Stomach (tissue), 9 donors: ENCODE data around the gene PTGDR. TPM values are rescaled to one million over a fixed set of nuclear protein-coding genes. Genes with fewer than 3 reads are reported as not detected.

Experiments used
- DNase-seq, 2 donors: peaks; one replicate each; pipeline versions ENCODE4 v3.0.0 to v3.0.0-alpha.2; 2013 to 2019
- H3K27ac ChIP-seq, 5 donors: fragments of 200-600 bp in 4 of 5; sonication (generic) in 4 of 5; one replicate each; pipeline ENCODE4 v1.5.1; 2013 to 2019; ENCODE audit warnings: mild to moderate bottlenecking in 1 of 5, moderate library complexity in 1 of 5
- H3K27me3 ChIP-seq, 3 donors: fragments of 200-600 bp; sonication (generic); one replicate each; pipeline ENCODE4 v1.5.1; 2017 to 2019; ENCODE audit warnings: mixed run types in 1 of 3
- H3K36me3 ChIP-seq, 4 donors: fragments of 200-600 bp; sonication (generic); 1 replicate in 3 of 4; 2 replicates in 1 of 4; pipeline ENCODE4 v1.5.1; 2016 to 2019
- H3K4me1 ChIP-seq, 4 donors: fragments of 200-600 bp; sonication (generic); one replicate each; pipeline ENCODE4 v1.5.1; 2016 to 2019
- H3K4me3 ChIP-seq, 4 donors: fragments of 200-600 bp; sonication (generic) in 3 of 4; one replicate each; pipeline ENCODE4 v1.5.1; 2016 to 2019; ENCODE audit warnings: mild to moderate bottlenecking in 1 of 4
- H3K9me3 ChIP-seq, 4 donors: fragments of 200-600 bp; sonication (generic); one replicate each; pipeline ENCODE4 v1.5.1; 2016 to 2019
- EP300 ChIP-seq: sonication (generic); formaldehyde crosslinking; IDR thresholded peaks from one replicate; pipeline ENCODE4 v1.6.1; 2017; ENCODE audit warnings: antibody characterized with exemption
- POLR2A ChIP-seq, 4 donors: fragments of 450-650 bp; IDR thresholded peaks; one replicate each; pipeline ENCODE4 v1.6.1; 2016; ENCODE audit warnings: antibody characterized with exemption in 4 of 4, control low read depth in 2 of 4, mild to moderate bottlenecking in 1 of 4, moderate library complexity in 1 of 4
- POLR2AphosphoS5 ChIP-seq, 3 donors: sonication (generic); formaldehyde crosslinking; IDR thresholded peaks; one replicate each; pipeline ENCODE4 v1.6.1; 2016; ENCODE audit warnings: antibody characterized with exemption in 3 of 3
- WGBS, 5 donors: extraction: QIAGEN DNeasy Blood & Tissue Kit in 3 of 5; methylation state at CpG; one replicate each; pipeline versions ENCODE4 v1.1.5 to v1.1.7; 2013 to 2018; 5-methylcytosine and 5-hydroxymethylcytosine counted together
- intact Hi-C: fragments of 100-400 bp; cut with DNase I; formaldehyde crosslinking; loops from one replicate; pipeline ENCODE4 v1.15.1; 2023; ENCODE audit warnings: low total_unique reads
- polyA plus RNA-seq, 3 donors: library from polyadenylated mRNA; stranded (reverse); fragments of 200-250 nt; gene quantifications; one replicate each; pipeline ENCODE4 v1.2.3, GENCODE V29; 2013
- total RNA-seq, 5 donors: library from RNA; depleted of rRNA; stranded (reverse); fragments of >200 nt; gene quantifications; one replicate each; pipeline versions ENCODE4 v1.1.0 to v1.2.3, GENCODE V29; 2014 to 2016
- TF ChIP-seq, protein P1 (sequence below), 7 experiments: fragments of 450-650 bp in 4 of 7; fragments of 200-600 bp in 3 of 7; sonication (generic) in 3 of 7; IDR thresholded peaks; one replicate each; pipeline ENCODE4 v1.5.1; 2016 to 2019; ENCODE audit warnings: antibody characterized with exemption in 7 of 7, control low read depth in 2 of 7, mild to moderate bottlenecking in 1 of 7
- donor health status: healthy with polysubstance abuse.
- donor health status: Bipolar disorder and iron deficiency.
- donor health status: healthy.

PTGDR gene
- total and polyA plus RNA-seq, 8 donors, result 0.37 to 33.0 TPM; not detected in 6

DNA sequence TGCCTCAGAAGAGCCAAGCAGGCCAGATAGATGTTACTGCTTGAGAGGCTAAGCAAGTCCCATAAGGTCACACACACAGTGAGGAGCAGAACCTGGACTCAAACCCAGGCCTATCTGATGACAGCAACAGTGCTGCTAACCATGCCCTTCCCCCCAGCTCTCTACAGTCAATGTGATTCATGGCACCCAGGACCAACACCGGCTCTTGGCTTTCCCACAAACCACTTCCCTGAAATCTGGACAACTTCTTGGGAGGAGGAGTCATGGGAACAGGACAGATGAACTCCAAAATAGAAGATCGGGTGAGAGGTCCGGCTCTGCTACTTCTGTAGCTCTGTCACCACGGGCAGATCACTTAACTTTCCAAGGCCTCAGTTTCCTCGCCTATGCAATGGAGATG is 716 bp upstream of the PTGDR start:
- no peaks in the 10 kb centered on the region for H3K36me3 ChIP-seq
- no peak for DNase-seq
- no peaks in the 10 kb centered on the region for H3K9me3 ChIP-seq
- intact Hi-C loops, result no loop called here
- H3K27ac ChIP-seq, result peak overlapping the region in 2 of 5 donors; percentile 5 to 25
- no peak for TF ChIP-seq POLR2AphosphoS5 (IDR thresholded peaks at IDR 0.05)
- TF ChIP-seq, protein P1, sequence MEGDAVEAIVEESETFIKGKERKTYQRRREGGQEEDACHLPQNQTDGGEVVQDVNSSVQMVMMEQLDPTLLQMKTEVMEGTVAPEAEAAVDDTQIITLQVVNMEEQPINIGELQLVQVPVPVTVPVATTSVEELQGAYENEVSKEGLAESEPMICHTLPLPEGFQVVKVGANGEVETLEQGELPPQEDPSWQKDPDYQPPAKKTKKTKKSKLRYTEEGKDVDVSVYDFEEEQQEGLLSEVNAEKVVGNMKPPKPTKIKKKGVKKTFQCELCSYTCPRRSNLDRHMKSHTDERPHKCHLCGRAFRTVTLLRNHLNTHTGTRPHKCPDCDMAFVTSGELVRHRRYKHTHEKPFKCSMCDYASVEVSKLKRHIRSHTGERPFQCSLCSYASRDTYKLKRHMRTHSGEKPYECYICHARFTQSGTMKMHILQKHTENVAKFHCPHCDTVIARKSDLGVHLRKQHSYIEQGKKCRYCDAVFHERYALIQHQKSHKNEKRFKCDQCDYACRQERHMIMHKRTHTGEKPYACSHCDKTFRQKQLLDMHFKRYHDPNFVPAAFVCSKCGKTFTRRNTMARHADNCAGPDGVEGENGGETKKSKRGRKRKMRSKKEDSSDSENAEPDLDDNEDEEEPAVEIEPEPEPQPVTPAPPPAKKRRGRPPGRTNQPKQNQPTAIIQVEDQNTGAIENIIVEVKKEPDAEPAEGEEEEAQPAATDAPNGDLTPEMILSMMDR (IDR thresholded peaks at IDR 0.05), result no peak
- no peak for TF ChIP-seq EP300
- TF ChIP-seq POLR2A (IDR thresholded peaks at IDR 0.05), result no peak
- peaks cover 16 to 35% (median 22%) of the 10 kb centered on the region in 4 donors for H3K4me1 ChIP-seq
- no peak overlapping the region for H3K4me3 ChIP-seq
- 75 to 86% (median 84%) methylated on average over 5 of the region's 5 CpGs for WGBS, 5 donors
- peaks cover 12 to 40% (median 22%) of the 10 kb centered on the region in 3 donors for H3K27me3 ChIP-seq

DNA sequence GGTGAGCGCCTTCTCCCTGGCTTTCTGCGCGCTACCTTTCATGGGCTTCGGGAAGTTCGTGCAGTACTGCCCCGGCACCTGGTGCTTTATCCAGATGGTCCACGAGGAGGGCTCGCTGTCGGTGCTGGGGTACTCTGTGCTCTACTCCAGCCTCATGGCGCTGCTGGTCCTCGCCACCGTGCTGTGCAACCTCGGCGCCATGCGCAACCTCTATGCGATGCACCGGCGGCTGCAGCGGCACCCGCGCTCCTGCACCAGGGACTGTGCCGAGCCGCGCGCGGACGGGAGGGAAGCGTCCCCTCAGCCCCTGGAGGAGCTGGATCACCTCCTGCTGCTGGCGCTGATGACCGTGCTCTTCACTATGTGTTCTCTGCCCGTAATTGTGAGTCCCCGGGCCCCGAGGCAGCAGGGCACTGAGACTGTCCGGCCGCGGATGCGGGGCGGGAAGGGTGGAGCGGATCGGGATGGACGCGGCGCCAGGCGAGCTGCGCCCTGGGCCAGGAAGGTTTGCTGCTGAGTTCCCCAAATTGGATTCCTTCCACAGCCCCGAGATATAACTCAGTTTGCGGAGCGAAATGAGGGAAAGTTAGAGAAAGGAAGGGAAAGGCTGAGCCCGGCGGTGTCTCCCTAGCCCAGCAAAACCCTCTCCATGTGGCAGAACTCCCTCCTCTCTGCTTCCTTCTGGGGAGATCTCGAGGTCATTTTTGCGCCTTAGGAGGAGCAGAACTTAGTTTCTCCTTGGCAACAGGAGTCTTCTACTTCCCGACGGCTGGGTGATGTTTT is 972 bp downstream of the PTGDR start:
- H3K9me3 ChIP-seq, result no peaks in the 10 kb centered on the region
- intact Hi-C loops, result no loop called here
- H3K27ac ChIP-seq, result peak overlapping the region in 2 of 5 donors; percentile 1 to 55
- TF ChIP-seq EP300, result no peak
- TF ChIP-seq, protein P1 (IDR thresholded peaks at IDR 0.05), result no peak
- TF ChIP-seq POLR2A (IDR thresholded peaks at IDR 0.05), result no peak
- no peak for TF ChIP-seq POLR2AphosphoS5 (IDR thresholded peaks at IDR 0.05)
- H3K4me1 ChIP-seq, result peaks cover 16 to 35% (median 22%) of the 10 kb centered on the region in 4 donors
- no peaks in the 10 kb centered on the region for H3K36me3 ChIP-seq
- WGBS, 5 donors, result 3 to 9% (median 3%) methylated on average over 26 to 54 of the region's 54 CpGs
- peak in 1 of 2 donors; percentile 41 for DNase-seq
- peak overlapping the region; percentile 43 to 57 (median 52) for H3K4me3 ChIP-seq
- H3K27me3 ChIP-seq, result peaks cover 12 to 40% (median 22%) of the 10 kb centered on the region in 3 donors

DNA sequence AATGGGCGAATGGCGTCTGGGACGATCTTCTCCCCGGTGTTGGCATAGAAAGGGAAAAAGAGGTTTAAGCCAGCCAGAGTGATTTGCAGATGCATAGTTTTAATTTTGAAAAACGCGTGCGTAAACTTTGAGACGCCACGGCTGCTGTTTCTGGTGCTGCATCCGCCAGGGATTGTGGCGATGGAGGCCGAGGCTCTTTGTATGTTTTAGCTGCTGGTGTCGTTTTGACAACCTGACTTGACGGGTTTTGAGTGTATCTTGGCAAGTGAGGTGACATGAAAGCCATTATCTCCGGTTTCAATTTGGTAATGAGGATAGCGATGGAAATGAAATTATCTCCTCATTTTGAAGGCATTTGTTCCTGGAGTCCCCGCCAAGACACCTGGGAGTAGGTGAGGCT is 1.6 kb downstream of the PTGDR start:
- WGBS, 5 donors, result 27 to 59% (median 36%) methylated on average over 17 of the region's 17 CpGs
- no peak for DNase-seq
- Histone ChIP-seq H3K4me1 (peaks cover 16 to 35% (median 22%) of the 10 kb centered on the region in 4 donors), H3K27ac (no peak overlapping the region), H3K27me3 (peaks cover 12 to 40% (median 22%) of the 10 kb centered on the region in 3 donors), H3K4me3 (peak overlapping the region; percentile 43 to 57 (median 52)), H3K36me3 (no peaks in the 10 kb centered on the region), H3K9me3 (no peaks in the 10 kb centered on the region)
- intact Hi-C loops, result no loop called here
- TF ChIP-seq POLR2A (IDR thresholded peaks at IDR 0.05) (no peak), EP300 (no peak), POLR2AphosphoS5 (IDR thresholded peaks at IDR 0.05) (no peak)
- TF ChIP-seq, protein P1 (IDR thresholded peaks at IDR 0.05), result no peak

DNA sequence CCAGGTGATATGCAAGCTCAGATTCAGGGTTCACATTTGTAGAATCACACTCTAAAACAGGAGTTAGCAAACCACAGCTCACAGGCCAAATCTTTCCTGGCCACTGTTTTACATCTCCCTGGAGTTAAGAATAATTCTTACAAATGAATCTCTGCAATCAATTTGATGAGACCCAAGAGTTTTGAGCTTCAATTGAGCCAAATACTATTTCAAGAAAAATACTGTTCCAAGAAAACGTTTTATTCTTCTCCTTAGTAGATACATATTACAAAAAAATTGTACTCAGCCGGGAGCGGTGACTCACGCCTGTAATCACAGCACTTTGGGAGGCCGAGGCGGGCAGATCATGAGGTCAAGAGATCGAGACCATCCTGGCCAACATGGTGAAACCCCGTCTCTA is 2.5 kb downstream of the PTGDR start:
- H3K27me3 ChIP-seq, result peaks cover 12 to 40% (median 22%) of the 10 kb centered on the region in 3 donors
- no peaks in the 10 kb centered on the region for H3K9me3 ChIP-seq
- H3K27ac ChIP-seq, result no peak overlapping the region
- H3K4me1 ChIP-seq, result peaks cover 16 to 35% (median 22%) of the 10 kb centered on the region in 4 donors
- 61 to 85% (median 80%) methylated on average over 8 of the region's 8 CpGs for WGBS, 5 donors
- no peaks in the 10 kb centered on the region for H3K36me3 ChIP-seq
- intact Hi-C loops, result no loop called here
- peak in 1 of 2 donors; percentile 36 for DNase-seq
- peak overlapping the region in 1 of 4 donors; percentile 6 for H3K4me3 ChIP-seq
- TF ChIP-seq EP300 (no peak), POLR2A (IDR thresholded peaks at IDR 0.05) (no peak), POLR2AphosphoS5 (IDR thresholded peaks at IDR 0.05) (no peak)
- TF ChIP-seq, protein P1 (IDR thresholded peaks at IDR 0.05), result no peak
